C4-2B (cell line): ENCODE measurements around the gene AMMECR1.

Experiments
- H3K27ac ChIP-seq: fragments of 450-650 bp; 2 replicates; pipeline ENCODE4 v1.5.1; 2017
- ZFX ChIP-seq: fragments of 450-650 bp; IDR thresholded peaks from 2 replicates; pipeline ENCODE4 v1.6.1; 2017
- TF ChIP-seq, protein P1 (sequence below): fragments of 450-650 bp; conservative IDR thresholded peaks from 2 replicates; pipeline ENCODE4 v1.5.1; 2017; ENCODE audit warnings: mild to moderate bottlenecking

AMMECR1 gene

DNA sequence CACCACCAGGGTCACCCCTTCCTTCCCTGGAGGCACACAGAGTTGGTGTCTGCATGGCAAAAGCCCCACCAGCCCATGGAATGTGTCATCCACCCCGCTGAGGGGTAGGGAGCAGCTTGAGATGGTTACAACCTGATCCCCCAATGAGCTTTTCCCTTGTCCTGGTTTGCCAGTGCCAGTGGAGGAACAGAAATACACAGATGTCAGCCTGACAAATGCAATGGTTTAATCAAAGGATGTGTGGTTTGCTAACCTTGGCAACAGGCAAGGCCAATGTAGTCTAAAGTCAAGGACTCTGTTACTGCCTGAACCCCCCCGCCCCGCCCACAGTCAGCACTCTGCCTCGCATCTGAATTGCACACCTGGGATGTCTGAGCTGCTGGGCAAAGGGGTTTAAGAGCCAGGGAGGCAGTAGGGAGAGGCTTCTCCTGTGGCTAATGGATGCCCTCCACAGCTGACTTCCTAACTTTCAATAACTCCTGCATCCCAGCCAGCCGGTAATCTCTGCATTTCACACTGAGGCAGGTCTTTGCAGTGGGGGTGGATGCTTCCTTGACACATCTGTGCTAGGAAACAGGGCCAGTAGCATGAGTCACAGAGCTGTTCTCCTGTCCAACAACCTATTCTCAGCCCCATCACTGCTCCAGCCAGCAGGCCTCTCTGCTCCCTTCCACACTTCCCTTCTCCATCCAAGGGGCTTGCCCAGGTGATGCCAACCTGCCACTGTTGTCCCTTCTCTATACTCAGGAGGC lies 137.5 kb downstream of the AMMECR1 start:
- no peak overlapping the region for H3K27ac ChIP-seq
- TF ChIP-seq, protein P1, sequence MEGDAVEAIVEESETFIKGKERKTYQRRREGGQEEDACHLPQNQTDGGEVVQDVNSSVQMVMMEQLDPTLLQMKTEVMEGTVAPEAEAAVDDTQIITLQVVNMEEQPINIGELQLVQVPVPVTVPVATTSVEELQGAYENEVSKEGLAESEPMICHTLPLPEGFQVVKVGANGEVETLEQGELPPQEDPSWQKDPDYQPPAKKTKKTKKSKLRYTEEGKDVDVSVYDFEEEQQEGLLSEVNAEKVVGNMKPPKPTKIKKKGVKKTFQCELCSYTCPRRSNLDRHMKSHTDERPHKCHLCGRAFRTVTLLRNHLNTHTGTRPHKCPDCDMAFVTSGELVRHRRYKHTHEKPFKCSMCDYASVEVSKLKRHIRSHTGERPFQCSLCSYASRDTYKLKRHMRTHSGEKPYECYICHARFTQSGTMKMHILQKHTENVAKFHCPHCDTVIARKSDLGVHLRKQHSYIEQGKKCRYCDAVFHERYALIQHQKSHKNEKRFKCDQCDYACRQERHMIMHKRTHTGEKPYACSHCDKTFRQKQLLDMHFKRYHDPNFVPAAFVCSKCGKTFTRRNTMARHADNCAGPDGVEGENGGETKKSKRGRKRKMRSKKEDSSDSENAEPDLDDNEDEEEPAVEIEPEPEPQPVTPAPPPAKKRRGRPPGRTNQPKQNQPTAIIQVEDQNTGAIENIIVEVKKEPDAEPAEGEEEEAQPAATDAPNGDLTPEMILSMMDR, result no peak
- no peak for TF ChIP-seq ZFX

DNA sequence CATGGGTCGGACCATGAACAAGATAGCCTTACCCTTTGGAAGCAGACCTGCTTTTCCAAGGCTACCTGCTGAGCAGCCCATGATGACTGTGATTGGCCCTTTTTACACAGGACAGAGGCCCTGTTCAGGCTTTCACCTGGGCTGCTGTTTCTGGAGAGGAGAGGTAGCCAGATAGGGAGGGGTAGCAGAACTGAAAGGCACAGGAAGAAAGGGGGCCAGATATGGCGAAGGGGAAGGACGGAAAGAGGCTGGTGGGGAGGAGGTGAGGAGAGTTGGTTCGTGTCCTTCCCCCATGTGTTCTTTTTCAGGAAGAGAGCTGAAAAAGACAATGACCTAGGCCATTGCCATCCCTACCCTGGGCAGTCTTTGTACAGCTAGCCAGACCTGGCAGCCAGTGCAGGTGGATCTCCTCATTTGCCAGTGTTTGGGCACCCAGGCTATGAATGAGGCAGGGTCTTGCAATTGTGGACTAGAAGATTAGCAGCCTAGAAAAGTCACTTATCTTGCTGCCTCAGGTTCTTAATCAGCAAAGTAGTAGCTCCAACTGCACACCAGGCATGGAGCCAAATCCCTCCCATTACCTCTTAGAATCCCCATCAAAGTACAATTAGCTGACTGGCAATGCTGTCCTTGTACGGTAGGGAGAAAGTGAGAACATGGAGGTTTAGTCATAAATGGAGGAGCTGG lies 139.6 kb downstream of the AMMECR1 start:
- TF ChIP-seq ZFX, result no peak
- TF ChIP-seq, protein P1, result no peak

DNA sequence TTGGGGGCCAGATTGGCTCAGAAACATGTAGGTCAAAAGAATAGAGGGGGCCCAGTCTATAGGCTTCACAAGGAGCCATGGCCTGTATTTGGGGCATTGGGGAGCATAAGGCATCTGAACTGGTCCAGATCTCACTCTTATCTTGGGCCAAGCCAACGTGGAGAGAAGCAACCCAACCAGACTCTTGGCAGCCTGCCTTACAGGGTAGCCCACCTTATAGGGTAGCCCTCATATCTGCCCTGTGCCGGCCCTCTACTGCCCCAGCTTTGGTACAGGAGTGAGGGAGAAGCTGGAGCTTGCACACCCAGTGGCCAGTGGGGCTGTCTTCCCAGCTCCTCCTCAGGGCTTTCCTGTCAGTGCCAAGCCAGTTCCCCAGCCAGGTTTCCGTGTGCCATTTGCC lies 142.2 kb downstream of the AMMECR1 start:
- peak overlapping the region; percentile 78; the same call in 1 of the 2 replicates for H3K27ac ChIP-seq
- no peak for TF ChIP-seq ZFX
- TF ChIP-seq, protein P1, result no peak

More for the DNA sequence above, 139.6 kb downstream of the AMMECR1 start:
- no peak overlapping the region for H3K27ac ChIP-seq

DNA sequence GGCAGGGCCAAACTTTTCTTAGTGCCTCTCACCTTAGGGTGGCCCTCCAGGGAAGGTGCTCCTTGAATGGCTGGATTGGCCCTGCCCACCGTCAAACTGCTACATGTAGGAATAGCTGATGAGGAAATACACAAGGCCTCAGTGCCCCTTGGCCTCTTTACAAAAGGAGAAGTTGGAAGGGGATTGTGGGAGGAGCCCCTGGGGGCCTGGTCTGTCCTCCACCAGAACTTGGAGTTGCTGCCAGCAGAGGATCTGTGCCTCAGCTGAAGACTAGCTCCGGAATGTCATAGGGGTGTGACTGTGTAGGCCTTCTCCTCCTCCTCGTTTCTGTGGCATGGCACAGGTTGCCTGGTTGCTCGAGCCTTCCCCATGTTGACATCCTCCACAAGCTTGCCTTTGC lies 142.7 kb downstream of the AMMECR1 start:
- peak overlapping the region; percentile 78 for H3K27ac ChIP-seq
- TF ChIP-seq ZFX, result no peak
- TF ChIP-seq, protein P1, result no peak

DNA sequence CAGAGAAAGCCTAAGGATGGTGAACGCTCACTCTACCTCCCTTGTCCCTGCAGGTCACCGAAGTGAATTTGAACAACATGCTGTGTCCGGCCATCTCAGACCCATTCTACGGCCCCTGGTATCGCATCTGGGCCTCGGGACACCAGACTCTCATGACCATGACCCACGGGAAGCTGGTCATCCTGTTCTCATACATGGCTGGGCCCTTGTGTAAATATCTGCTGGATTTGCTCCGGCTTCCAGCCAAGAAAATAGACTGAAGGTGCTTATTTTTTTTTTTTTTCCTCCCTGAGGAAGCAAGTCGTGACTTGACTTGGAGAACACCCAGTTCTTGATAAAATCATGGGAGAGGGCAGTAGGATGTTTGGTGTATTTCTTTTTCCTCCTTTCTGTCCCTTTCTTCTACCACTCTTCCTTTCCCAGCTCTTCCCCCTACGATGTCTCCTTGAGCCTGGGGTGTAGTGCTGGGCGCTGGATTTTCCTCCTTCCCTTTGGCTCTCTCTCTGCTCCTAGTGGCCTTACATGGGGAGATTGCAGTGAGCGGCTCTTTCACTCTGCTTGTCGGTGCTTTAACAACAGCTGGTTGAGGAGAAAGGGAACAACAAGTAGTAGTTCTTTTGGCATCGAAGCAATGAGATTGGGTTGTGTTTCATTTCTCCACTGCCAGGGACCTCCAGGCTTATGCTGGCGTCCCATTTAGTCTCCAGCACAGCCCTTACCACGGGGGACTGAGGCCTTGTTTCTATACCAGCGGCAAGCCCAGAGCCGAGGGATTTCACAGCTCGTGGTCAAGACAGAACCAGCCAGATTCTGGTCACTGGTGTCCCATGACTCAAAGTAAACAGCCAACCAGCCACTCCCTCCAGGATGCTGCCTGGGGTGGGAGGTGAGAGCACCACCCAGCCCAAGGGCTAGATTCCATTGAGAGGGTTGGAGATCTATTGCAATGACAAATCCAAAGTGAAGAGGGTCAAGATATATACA lies 144.4 kb downstream of the AMMECR1 start:
- H3K27ac ChIP-seq, result peak overlapping the region; percentile 78
- TF ChIP-seq, protein P1, result no peak
- TF ChIP-seq ZFX, result no peak

DNA sequence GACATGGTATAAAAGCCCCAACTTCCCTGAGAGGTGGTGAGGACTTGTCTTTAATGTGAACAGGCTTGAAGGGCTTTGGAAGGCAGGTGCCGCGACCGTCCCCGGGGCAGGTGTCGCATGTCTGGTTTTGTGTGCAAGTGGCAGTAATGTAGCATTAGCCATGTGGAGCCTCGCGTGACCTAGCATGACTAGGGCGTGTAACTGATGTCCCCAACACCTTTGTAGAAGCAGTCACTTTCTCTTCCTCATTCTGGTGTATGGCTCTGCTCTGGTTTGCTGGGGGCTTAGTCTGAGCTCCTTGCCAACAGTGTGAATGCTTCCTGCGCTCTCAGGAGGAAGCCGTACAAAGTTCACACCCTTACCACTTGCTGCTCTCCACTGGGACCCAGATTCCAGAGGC lies 145.7 kb downstream of the AMMECR1 start:
- peak overlapping the region; percentile 78 for H3K27ac ChIP-seq
- no peak for TF ChIP-seq ZFX
- TF ChIP-seq, protein P1, result no peak
